ENCODE measurements around the gene CBR4. TPM values are rescaled to one million over a fixed set of nuclear protein-coding genes. Genes with fewer than 3 reads are reported as not detected.

CBR4 gene
- polyA plus RNA-seq (2012; ENCODE audit: insufficient read depth, insufficient read length, low read depth), result 11.2 TPM

- peak; percentile 38 for TF ChIP-seq CTCF (IDR thresholded peaks at IDR 0.05; ENCODE audit: low read depth, low read length)
- peak within 1 kb of the TSS; percentile 91 for H3K4me3 ChIP-seq (ENCODE audit: low read depth, low read length)
- peak; percentile 98 for DNase-seq
- no peaks in the 10 kb centered on the region for H3K36me3 ChIP-seq
- no peaks in the 10 kb centered on the region for H3K27me3 ChIP-seq
- H3K9me3 ChIP-seq, result no peaks in the 10 kb centered on the region
- H3K4me1 ChIP-seq, result peaks cover 23% of the 10 kb centered on the region
Observed at GRCh38 chr4:169010125-169011023, at the start of gene CBR4. CBR4 (minus strand) TSS chr4:169010255; CDS start chr4:169010089, 166 bp downstream.

- Histone ChIP-seq H3K36me3 (no peaks in the 10 kb centered on the region), H3K9me3 (no peaks in the 10 kb centered on the region), H3K4me1 (peaks cover 9% of the 10 kb centered on the region; the same call in 1 of the 2 replicates), H3K4me3 (ENCODE audit: low read depth, low read length) (no peak overlapping the region), H3K27me3 (no peaks in the 10 kb centered on the region)
- no peak for TF ChIP-seq CTCF (IDR thresholded peaks at IDR 0.05; ENCODE audit: low read depth, low read length)
- no peak for DNase-seq
Observed at GRCh38 chr4:169059306-169060211, 49.5 kb upstream of the CBR4 start.

GRCh38 chr4:169058312-169058711 lies 48.3 kb upstream of the CBR4 start:
- no peak for DNase-seq
- Histone ChIP-seq H3K27me3 (no peaks in the 10 kb centered on the region), H3K4me3 (ENCODE audit: low read depth, low read length) (no peak overlapping the region), H3K4me1 (peaks cover 9% of the 10 kb centered on the region; the same call in 1 of the 2 replicates), H3K9me3 (no peaks in the 10 kb centered on the region), H3K36me3 (no peaks in the 10 kb centered on the region)
- no peak for TF ChIP-seq CTCF (IDR thresholded peaks at IDR 0.05; ENCODE audit: low read depth, low read length)

- Histone ChIP-seq H3K4me1 (peaks cover under 1% of the 10 kb centered on the region; the same call in 1 of the 2 replicates), H3K36me3 (no peaks in the 10 kb centered on the region), H3K27me3 (no peaks in the 10 kb centered on the region), H3K9me3 (no peaks in the 10 kb centered on the region), H3K4me3 (ENCODE audit: low read depth, low read length) (no peak overlapping the region)
- no peak for TF ChIP-seq CTCF (IDR thresholded peaks at IDR 0.05; ENCODE audit: low read depth, low read length)
- DNase-seq, result no peak
Observed at GRCh38 chr4:169054879-169055278, 44.8 kb upstream of the CBR4 start.

- TF ChIP-seq CTCF (IDR thresholded peaks at IDR 0.05; ENCODE audit: low read depth, low read length), result no peak
- H3K36me3 ChIP-seq, result no peaks in the 10 kb centered on the region
Observed at GRCh38 chr4:169052594-169052945, 42.5 kb upstream of the CBR4 start.

More at GRCh38 chr4:169052594-169052945, 42.5 kb upstream of the CBR4 start:
- H3K4me1 ChIP-seq, result no peaks in the 10 kb centered on the region
- no peaks in the 10 kb centered on the region for H3K9me3 ChIP-seq
- no peak for DNase-seq
- H3K4me3 ChIP-seq (ENCODE audit: low read depth, low read length), result no peak overlapping the region
- no peaks in the 10 kb centered on the region for H3K27me3 ChIP-seq

Measured in BE2C (cell line).